ENCODE measurements around the gene HDAC7.
"Not testable (repeated sequence)": the region's sequence is repeated elsewhere in the genome, so short reads cannot be mapped to it uniquely, and the experiment has no call there.

The HDAC7 gene

GRCh38 chr12:47811581-47812484, 7.9 kb downstream of the HDAC7 start:
- no peak for DNase-seq

DNA sequence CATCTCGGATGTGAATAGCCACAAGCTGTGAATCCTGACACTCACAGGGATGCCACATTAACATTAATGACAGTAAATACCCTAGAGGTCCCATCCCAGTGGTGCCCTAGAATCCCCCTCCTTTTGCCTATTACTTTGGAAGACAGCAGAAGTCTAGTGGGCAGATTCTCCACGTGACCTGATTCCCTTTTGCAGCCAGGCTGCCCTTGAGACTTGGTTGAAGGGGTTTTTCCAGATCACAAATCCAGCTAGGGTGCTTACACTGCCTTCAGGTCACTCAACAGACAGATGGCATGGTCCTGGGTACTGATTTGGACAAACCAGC, 8.7 kb downstream of the HDAC7 start:
- no peak for DNase-seq

DNA sequence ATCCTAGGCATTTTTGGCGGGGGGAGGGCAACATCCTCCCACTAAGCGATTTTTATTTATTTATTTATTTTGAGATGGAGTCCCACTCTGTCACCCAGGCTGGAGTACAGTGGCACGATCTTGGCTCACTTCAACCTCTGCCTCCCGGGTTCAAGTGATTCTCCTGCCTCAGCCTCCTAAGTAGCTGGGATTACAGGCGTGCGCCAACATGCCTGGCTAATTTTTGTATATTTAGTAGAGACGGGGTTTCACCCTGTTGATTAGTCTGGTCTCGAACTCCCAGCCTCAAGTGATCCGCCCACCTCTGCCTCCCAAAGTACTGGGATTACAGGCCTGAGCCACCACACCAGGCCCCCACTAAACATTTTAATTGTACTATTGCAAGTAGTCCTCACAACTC, 10.2 kb downstream of the HDAC7 start:
- DNase-seq, result not testable (repeated sequence)

GRCh38 chr12:47808574-47809365, 10.9 kb downstream of the HDAC7 start:
- no peak for DNase-seq

DNA sequence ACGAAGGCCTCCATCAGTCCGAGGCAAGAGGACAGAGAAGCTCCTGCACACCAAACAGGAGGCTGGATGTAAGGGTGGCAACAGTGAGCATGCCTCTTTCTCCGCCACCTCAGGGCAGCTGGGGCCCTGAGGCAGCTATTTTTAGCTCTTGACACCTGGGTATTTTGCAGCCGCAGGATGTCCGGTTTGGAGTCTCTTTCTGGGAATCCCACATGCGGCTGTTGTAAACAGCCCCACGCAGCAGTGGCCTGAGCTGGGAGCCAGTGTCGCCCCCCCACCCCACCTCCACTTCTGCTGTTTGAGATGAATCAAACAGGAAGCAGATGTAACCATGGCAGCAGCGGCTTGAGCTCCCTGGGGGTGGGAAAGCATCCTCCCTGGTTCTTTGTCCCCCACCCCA, 11.7 kb downstream of the HDAC7 start:
- DNase-seq, result no peak

- no peak for DNase-seq
These were observed 12.4 kb downstream of the HDAC7 start for GRCh38 chr12:47807338-47807737.

DNA sequence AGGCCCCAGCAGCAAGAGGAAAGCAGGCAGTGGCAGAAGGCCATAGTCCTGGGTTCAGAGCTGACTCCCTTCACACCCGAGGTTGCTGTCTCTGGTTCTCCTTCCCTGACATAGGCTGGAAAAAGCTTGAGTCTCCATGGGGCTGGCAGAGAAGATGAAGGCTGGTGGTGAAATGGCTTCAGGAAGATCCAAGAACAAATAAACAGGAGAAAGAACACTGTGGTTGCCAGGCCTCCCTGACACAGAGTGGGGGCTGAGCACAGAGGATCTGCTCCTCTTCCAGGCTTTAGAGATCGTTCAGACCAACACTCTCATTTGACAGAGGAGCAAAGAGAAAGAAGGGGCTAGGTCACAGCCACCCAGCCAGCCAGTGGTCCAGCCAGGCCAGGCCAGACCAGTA, 14.3 kb downstream of the HDAC7 start:
- DNase-seq, result no peak

- no peak for DNase-seq
These were observed 15.5 kb downstream of the HDAC7 start for GRCh38 chr12:47804171-47804570.

DNA sequence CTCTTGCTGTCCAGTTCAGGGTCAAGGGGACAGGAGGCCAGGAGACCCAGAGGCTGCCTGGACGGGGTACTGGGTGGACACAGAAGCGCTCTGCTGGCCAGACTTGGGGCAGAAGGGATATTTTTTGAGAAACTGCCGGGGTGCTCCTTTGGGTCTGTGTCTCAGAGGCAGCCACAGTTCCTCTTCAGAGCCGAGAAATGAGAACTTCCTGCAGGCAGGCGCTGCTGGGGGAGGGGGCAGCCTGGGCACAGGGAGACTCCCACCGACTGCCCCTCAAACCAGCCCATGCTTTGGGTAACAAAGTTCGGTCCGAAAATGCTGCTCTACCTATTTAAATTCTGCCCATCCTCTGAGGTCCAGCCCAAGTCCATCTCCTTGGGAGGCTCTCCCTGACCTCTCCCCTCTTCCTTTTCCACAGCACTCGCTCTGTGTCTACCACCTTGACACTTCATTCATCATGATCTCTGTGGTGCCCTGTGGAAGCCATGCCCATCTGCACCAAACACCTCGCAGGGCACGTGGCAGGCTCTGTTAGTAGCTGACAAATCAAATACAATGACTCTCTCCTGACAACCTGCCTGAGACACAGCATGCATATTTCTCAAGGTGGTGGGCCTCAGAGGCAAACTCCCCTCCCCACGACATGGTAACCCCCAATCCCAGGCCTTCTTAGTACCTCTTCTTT, 16.4 kb downstream of the HDAC7 start:
- DNase-seq, result no peak

- no peak for DNase-seq
These were observed 17.4 kb downstream of the HDAC7 start for GRCh38 chr12:47802312-47802711.

DNA sequence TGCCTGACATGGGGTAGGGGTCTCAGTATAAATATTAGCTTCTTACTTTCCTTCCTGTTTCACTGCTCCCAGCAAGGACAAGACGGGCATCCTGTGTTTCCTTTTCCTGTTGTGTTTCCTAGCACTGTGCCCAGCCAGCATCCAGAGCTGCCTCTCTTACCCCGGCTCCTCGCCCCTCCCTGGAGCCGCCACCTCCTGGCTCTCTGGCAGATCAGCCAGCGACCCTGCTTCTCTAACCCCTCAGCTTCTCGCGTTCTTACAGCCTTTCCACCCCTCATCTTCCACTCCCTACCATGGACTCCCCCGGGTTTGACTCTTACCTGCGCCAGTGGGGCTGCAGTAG, 17.8 kb downstream of the HDAC7 start:
- DNase-seq, result no peak

DNA sequence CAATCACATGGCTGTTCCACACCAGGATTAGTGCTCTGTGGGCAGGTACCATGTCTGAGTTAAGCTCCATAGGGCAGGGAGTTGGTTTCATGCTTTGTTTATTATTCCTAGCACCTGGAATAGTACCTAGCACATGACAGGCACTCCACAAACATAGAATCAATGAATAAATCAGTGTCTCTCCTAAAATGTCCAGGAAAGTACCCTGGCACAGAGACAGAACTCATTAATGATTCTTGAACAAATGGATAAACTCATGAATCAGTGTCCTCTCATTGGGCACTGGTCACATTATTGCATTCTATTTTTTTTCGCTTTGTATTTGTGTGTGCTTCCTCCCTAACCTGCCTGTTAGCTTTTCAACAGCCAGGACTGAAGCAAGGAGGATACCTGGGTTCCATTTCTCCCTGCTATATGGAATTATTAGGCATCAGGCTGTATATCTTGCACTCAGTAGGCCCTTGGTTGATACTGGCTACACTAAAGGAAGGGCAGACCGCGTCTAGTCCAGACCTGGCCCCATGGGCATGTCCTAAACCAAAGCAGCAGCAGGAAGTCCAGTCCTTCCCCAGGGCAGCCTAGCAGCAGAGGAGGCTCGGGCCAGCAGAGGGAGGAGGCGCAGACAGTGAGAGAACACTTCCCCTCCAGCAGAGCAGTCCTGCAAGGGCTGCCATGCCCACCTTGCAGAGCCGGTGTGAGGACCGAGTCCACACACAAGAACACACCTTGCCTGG, 18.4 kb downstream of the HDAC7 start:
- no peak for DNase-seq

GRCh38 chr12:47800582-47800981, 19.1 kb downstream of the HDAC7 start:
- DNase-seq, result no peak

DNA sequence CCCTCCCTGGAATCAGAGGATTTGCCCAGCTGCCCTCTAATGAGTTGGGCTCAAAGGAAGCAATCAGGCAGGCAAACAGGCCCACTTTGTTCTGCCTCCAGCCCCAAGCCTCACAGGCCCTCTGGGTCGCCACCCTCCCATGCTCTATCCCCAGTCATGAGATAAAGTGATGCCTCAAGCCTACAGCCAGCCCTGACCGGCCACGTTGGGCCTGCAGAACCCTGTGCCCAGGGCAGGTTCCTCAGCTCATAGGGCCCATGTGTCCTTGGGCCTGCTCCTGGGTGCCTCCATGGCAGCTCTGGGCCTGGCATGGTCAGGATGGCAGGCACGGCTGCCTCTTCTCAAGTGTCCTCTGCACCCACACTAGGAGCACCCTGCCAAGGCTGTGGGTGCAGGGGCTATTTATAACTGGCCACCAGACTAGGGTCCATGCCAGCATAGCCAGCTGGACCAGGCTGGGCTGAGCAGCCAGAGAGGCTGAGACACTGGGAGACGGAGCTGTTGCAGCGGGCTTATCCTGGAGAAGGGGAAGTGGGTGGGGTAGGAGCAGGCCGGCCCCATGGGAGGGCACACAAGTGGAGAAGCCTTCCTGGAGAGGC, 20.2 kb downstream of the HDAC7 start:
- no peak for DNase-seq

DNA sequence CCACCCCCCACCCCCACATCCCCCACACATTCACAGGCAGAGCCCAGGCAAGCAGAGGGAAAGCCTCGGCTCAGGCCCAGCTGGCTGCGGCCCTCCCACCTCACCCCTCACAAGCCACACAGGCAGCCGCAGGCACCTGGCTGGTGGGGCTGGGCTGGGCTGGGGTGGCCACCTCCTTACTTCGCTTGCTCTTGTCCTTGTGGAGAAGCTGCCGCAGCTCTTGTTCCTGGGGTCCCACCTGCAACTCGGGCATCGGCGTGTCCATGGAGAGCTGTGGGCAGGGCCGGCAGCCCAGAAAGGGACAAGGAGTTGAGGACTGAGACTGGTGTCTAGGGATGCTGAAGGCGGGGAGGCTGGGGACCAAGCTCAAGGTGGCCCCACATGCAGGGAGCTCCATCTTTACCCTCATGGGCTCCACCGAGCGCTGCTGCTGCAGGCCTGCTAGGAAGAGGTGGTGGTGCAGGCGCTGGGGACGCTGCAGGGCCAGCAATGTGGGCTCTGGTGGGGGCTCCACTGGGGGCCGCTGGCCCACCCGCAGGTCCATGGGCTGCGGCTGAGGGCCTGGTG, 21.2 kb downstream of the HDAC7 start:
- no peak for DNase-seq

- no peak for DNase-seq
These were observed 22.3 kb downstream of the HDAC7 start for GRCh38 chr12:47797441-47797840.

DNA sequence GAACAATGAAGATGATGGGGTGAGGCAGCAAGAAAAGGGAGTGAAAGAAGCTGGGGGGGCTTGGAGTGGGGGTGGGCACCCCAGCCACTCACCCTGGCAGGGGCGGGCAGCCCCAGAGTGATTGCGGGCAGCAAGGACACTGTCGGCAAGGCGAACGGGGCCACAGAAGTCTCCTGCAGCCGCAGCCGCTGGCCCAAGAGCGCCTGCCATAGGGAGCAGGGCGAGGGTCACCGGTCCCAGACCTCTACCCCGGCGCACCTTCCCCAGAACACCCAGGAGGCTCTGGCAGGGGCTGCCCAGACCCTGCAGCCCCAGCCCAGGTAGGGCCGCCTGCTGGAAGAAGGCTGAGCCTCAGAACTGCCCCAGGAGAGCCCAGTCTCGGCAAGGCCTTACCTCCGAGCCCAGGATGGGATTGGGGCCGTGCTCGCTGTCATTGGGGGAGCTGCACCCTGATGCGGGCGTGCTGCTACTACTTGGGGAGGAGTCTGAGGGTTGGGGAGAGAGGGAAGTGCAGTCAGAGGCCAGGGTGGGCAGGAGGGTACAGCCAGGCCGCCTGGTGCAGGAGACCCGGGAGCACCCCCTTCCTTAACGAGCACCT, 23.8 kb downstream of the HDAC7 start:
- no peak for DNase-seq

- DNase-seq, result no peak
These were observed 24.4 kb downstream of the HDAC7 start for GRCh38 chr12:47795121-47795813.

DNA sequence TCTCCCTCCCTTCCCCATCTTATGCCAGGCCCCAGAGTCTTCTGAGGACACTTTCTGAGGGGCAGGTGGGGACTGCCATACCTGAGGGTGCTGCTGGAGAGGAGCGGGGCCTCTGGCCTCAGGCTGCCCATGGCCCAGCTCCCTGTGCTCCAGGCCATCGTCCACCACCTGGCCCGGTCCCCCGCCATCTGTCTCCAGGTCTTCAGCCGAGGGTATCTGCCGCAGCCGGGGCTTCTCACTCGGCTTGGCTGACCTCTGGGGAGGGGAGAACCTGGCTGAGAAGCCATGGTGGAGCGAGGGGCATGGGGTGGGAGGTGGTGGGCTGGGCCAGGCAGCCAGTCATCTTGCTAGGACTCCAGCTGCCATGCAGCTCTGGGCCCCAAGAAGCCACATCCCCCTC, 25.0 kb downstream of the HDAC7 start:
- DNase-seq, result no peak

- no peak for DNase-seq
These were observed 26.6 kb downstream of the HDAC7 start for GRCh38 chr12:47793015-47793681.

GRCh38 chr12:47791874-47792273, 27.8 kb downstream of the HDAC7 start:
- DNase-seq, result no peak

Measured in NCI-H446 (cell line).